Naive thymus-derived CD8-positive, alpha-beta T cell (primary cell): ENCODE data around the gene DNAJB13. TPM values are rescaled to one million over a fixed set of nuclear protein-coding genes. Genes with fewer than 3 reads are reported as not detected.
A peak's percentile ranks its signal among the peaks of the same experiment; 100 is the strongest.

Source experiments
- ATAC-seq, 2 donors: fragments of 150-1000 bp; cut with Tn5 transposase in 1 of 2; sonication (Bioruptor Pico), chemical (Tn5 transposase) in 1 of 2; 1 replicate in 1 of 2; 2 replicates in 1 of 2; pipeline ENCODE4 v1.10.0; 2021; ENCODE audit warnings: mild to moderate bottlenecking in 2 of 2, moderate library complexity in 2 of 2
- POLR2A ChIA-PET: fragments of 350-600 bp; sonication (Branson Sonifier 250); formaldehyde crosslinking; loops from one replicate; lab custom pipeline; 2021; ENCODE audit warnings: antibody characterized with exemption; lab: Charles Lee
- DNase-seq, 10 donors: peaks; one replicate each; pipeline versions ENCODE4 v3.0.0 to v3.0.0-alpha.2; 2020 to 2022
- H3K27ac Mint-ChIP-seq, 10 donors: one replicate each; pipeline ENCODE4 v1.8.0; 2020 to 2022; ENCODE audit warnings: mild to moderate bottlenecking in 10 of 10, mixed read lengths in 10 of 10, moderate library complexity in 4 of 10, inconsistent platforms in 1 of 10
- H3K27me3 Mint-ChIP-seq, 5 donors: one replicate each; pipeline ENCODE4 v1.8.0; 2021 to 2022; ENCODE audit warnings: mixed read lengths in 5 of 5
- H3K36me3 Mint-ChIP-seq, 3 donors: one replicate each; pipeline ENCODE4 v1.8.0; 2020 to 2022; ENCODE audit warnings: mixed read lengths in 3 of 3, mild to moderate bottlenecking in 2 of 3, inconsistent platforms in 1 of 3
- H3K4me1 Mint-ChIP-seq, 4 donors: one replicate each; pipeline ENCODE4 v1.8.0; 2021 to 2022; ENCODE audit warnings: mixed read lengths in 4 of 4
- H3K4me3 Mint-ChIP-seq, 10 donors: one replicate each; pipeline ENCODE4 v1.8.0; 2020 to 2022; ENCODE audit warnings: mild to moderate bottlenecking in 10 of 10, mixed read lengths in 10 of 10, moderate library complexity in 6 of 10, inconsistent platforms in 1 of 10
- H3K9me3 Mint-ChIP-seq, 9 donors: one replicate each; pipeline ENCODE4 v1.8.0; 2020 to 2022; ENCODE audit warnings: mixed read lengths in 9 of 9, mild to moderate bottlenecking in 3 of 9, inconsistent platforms in 1 of 9, moderate library complexity in 1 of 9
- polyA plus RNA-seq, 3 donors: library from polyadenylated mRNA; unstranded; fragments of 300-500 nt; fragmentation: Illumina TruSeq; gene quantifications; one replicate each; pipeline ENCODE4 v1.2.3, GENCODE V29; 2021
- total RNA-seq, 8 experiments: library from RNA in 2 of 8; stranded (reverse) in 2 of 8; gene quantifications; one replicate each; pipeline ENCODE4 v1.2.3 and lab custom pipeline; 2021 to 2026

The DNAJB13 gene
- total and polyA plus RNA-seq, 5 experiments from 2014 or later: 0.16 to 0.60 (median 0.46) TPM

DNA sequence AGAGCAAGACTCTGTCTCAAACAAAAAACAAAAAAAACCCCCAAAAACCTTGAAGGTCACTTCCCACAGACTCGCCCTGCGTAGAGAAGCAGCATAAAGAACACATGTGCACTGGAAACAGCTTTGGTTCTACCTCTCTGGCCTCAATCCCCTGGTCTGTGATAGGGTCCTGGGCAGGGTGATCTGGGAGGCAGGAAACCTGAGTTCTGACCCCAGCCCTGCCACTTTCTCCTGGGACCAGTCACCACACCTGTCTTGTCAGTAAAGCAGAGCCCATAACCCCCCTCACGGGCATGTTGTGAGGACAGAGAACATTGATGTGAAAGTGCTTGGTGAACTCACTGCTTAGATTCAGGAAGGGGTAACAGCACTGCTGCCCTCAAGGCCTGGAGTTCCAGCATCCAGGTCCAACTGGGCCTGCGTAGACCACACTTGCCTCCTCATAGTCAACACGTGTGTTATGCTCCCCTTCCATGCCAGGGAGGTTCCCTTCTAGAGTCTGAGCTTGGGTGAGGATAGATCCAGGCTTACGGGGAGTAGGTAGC lies 20.4 kb downstream of the DNAJB13 start:
- Mint-ChIP-seq H3K4me1 (peaks cover 56 to 92% (median 87%) of the 10 kb centered on the region in 4 donors), H3K27ac (peak overlapping the region; percentile 94 to 100 (median 98)), H3K36me3 (peaks cover 0 to 25% (median 17%) of the 10 kb centered on the region in 3 donors), H3K9me3 (no peaks in the 10 kb centered on the region), H3K4me3 (peak overlapping the region in 8 of 10 donors; percentile 2 to 95 (median 52)), H3K27me3 (no peaks in the 10 kb centered on the region)
- peak in 1 of 10 donors; percentile 37 for DNase-seq
- ATAC-seq: peak in 1 of 2 donors; percentile 3
- POLR2A ChIA-PET: interaction anchor here (0.8 to 24.6 kb wide), 7 partner anchors 11 to 118 kb away, joined by 3 to 1033 read pairs (median 81); partner anchors contain the start of genes UCP2 and UCP3

DNA sequence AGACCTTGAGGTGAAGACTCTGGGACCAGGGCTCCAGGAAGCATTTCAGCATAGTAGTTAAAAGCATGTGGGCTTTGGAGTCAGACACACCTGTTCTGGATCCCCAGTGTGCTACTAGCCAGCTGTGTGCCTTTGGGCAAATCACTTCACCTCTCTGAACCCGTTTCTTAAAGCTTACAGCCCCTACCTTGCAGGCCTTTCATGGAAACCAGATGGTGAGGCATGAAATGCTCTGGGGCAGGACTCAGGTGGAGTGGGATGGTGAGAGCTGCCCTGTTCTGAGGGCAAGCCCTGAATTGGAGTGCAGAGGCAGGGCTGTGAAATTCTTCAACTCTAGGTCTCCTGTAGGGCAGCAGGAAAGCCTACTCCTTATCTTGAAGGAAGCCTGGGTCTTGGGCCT lies 21.4 kb downstream of the DNAJB13 start:
- Mint-ChIP-seq H3K36me3 (peaks cover 0 to 35% (median 26%) of the 10 kb centered on the region in 3 donors), H3K4me1 (peaks cover 61 to 100% (median 97%) of the 10 kb centered on the region in 4 donors), H3K27ac (peak overlapping the region; percentile 94 to 100 (median 98)), H3K4me3 (peak overlapping the region in 5 of 10 donors; percentile 19 to 95 (median 26)), H3K9me3 (no peaks in the 10 kb centered on the region), H3K27me3 (no peaks in the 10 kb centered on the region)
- ATAC-seq (no peak), DNase-seq (peak in 1 of 10 donors; percentile 32)
- POLR2A ChIA-PET: interaction anchor here (1.1 to 24.6 kb wide), 7 partner anchors 8 to 199 kb away, joined by 3 to 1033 read pairs (median 81); partner anchors contain the start of genes C2CD3, PPME1, UCP2 and UCP3

DNA sequence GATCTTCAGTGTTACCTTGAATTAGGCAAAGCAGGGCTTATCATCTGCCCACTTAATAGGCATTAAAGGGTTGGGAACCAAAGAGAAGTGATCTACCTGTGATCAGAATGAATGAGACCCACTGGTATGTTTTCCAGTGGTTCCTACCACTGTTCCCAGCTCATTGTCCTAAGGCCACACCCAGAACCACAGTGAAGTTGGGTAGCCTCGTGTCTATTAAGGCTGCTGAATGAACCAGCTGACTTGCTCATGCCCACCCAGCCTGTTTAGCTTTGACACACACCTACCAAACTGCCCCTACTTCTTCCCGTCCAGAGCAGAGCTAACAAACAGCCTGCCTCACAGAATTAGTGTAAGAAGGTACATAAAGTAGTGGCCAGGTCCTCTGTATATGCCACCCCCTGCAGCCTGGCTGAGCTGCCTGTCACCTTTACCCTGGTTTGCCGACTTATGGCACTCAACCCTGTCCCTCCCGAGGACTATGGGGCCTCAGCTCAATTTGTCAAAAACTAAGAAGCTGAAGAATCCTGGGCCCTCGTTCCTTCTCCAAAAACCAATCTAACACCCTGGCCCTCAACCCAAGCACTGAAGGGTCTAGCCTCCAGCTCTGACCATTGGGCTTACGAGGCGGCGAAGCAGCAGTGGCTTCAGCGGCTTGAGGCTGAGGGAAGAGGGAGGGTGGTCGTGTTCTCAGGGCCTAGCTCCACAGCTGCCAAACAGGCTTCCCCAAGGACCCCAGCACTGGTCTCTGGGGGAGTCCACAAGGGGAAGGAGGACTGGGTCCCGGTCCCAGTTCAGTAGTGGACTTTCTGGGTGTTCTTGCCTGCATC lies 22.0 kb downstream of the DNAJB13 start:
- H3K36me3 Mint-ChIP-seq: peaks cover 0 to 41% (median 31%) of the 10 kb centered on the region in 3 donors
- ATAC-seq: peak in 1 of 2 donors; percentile 1
- POLR2A ChIA-PET: interaction anchor here (0.6 to 24.6 kb wide), 10 partner anchors 9 to 260 kb away, joined by 3 to 1033 read pairs (median 6); partner anchors contain the start of genes C2CD3, PPME1, UCP2 and UCP3
- H3K4me1 Mint-ChIP-seq: peaks cover 65 to 100% (median 98%) of the 10 kb centered on the region in 4 donors
- peak overlapping the region; percentile 94 to 100 (median 98) for H3K27ac Mint-ChIP-seq
- no peaks in the 10 kb centered on the region for H3K27me3 Mint-ChIP-seq
- no peaks in the 10 kb centered on the region for H3K9me3 Mint-ChIP-seq
- H3K4me3 Mint-ChIP-seq: peak overlapping the region; percentile 12 to 95 (median 57)
- no peak for DNase-seq

DNA sequence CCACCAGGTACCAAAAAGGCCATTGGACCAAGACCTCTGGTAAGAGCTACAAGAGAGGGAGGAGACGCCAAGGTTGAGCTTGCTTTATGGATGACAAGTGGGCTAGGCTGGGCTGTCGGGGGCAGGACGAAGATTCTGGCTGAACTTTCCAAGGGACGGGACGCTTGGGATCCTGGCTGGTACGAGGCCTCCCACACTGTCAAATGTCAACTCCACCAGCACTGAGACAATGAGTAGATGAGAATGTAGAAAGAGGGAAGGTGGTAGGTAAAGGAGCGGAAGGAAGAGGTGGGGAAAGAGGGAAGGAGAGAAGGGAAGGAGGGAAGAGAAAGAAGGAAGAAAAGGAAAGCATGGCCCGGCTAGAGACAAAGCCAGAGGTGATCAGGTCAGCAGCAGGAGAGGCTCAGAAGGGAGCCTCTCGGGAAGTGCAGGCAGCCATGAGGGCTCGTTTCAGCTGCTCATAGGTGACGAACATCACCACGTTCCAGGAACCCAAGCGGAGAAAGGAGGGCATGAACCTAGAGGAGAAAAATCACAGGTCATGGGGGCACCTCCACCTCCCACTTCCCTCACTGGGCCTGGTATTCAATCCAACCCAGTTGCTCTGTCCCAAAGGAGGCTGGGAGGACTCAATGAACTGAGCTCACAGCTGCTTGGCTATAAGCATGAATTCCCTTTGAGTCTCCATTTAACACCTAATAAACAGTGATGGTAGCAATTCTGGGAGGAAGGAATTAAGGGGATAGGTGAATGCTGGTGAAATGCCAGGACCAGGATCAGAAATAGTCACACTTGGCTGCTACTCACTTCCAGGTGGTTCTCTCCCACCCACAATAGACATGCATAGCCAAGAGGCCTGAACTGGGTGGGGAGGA lies 24.0 kb downstream of the DNAJB13 start:
- H3K4me1 Mint-ChIP-seq: peaks cover 58 to 98% (median 95%) of the 10 kb centered on the region in 4 donors

DNA sequence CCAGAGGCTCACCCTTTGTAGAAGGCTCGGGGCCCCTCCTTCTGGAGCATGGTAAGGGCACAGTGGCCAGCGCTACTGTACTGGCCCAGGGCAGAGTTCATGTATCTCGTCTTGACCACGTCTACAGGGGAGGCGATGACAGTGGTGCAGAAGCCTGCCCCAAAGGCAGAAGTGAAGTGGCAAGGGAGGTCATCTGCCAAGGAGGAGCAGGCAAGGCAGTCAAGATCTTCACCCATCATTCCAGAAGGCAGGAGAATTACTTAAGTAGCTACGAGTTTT lies 24.6 kb downstream of the DNAJB13 start:
- peaks cover 54 to 98% (median 95%) of the 10 kb centered on the region in 4 donors for H3K4me1 Mint-ChIP-seq
- POLR2A ChIA-PET: interaction anchor here (14.0 to 24.6 kb wide), 3 partner anchors 7 to 39 kb away, joined by 452 to 1033 read pairs (median 534); partner anchors contain the start of gene UCP3
- no peaks in the 10 kb centered on the region for H3K9me3 Mint-ChIP-seq
- DNase-seq (no peak), ATAC-seq (no peak)
- peaks cover 4 to 66% (median 52%) of the 10 kb centered on the region in 3 donors for H3K36me3 Mint-ChIP-seq
- peak overlapping the region; percentile 89 to 100 (median 98) for H3K27ac Mint-ChIP-seq
- H3K4me3 Mint-ChIP-seq: peak overlapping the region; percentile 24 to 95 (median 62)
- no peaks in the 10 kb centered on the region for H3K27me3 Mint-ChIP-seq

More for the DNA sequence above, 24.0 kb downstream of the DNAJB13 start:
- peak overlapping the region; percentile 94 to 100 (median 98) for H3K27ac Mint-ChIP-seq
- ATAC-seq (no peak), DNase-seq (no peak)
- H3K27me3 Mint-ChIP-seq: no peaks in the 10 kb centered on the region
- H3K9me3 Mint-ChIP-seq: no peaks in the 10 kb centered on the region
- H3K36me3 Mint-ChIP-seq: peaks cover 4 to 60% (median 46%) of the 10 kb centered on the region in 3 donors
- POLR2A ChIA-PET: interaction anchor here (1.2 to 24.6 kb wide), 6 partner anchors 6 to 196 kb away, joined by 4 to 1033 read pairs (median 493); partner anchors contain the start of genes C2CD3, PPME1, UCP2 and UCP3
- peak overlapping the region; percentile 60 to 95 (median 78) for H3K4me3 Mint-ChIP-seq

DNA sequence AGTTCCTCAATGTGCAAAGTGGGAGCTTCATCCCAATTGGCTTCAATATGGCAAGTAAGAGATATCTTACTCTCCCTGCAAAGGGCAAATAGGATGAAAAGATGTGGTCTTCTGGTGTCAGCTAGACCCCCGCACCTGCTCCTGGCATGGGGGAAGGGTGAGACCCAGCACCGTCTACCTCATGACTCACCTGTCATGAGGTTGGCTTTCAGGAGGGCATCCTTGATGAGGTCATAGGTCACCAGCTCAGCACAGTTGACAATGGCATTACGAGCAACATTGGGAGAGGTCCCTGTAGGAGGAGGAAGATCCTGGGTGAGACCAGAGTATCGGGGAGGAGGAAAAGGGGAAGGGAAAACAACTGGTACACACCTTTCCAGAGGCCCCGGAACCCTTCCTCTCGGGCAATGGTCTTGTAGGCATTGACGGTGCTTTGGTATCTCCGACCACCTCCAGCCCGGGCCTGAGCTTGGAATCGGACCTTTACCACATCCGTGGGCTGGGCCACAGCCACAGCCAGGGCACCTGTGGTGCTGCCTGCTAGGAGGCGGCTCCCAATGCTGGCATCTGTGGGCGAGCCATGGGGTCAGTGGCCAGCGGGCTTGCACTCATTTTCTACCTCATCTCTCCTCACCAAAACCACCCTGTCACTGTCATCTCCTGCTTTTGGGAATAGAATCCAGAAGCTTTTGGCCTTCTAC lies 25.8 kb downstream of the DNAJB13 start:
- DNase-seq (no peak), ATAC-seq (no peak)
- H3K4me3 Mint-ChIP-seq: peak overlapping the region; percentile 58 to 100 (median 72)
- no peaks in the 10 kb centered on the region for H3K27me3 Mint-ChIP-seq
- peak overlapping the region; percentile 87 to 100 (median 98) for H3K27ac Mint-ChIP-seq
- POLR2A ChIA-PET: interaction anchor here (14.0 to 24.6 kb wide), 3 partner anchors 8 to 37 kb away, joined by 452 to 1033 read pairs (median 534); partner anchors contain the start of gene UCP3
- peaks cover 52 to 97% (median 89%) of the 10 kb centered on the region in 4 donors for H3K4me1 Mint-ChIP-seq
- H3K36me3 Mint-ChIP-seq: peaks cover 16 to 78% (median 64%) of the 10 kb centered on the region in 3 donors
- no peaks in the 10 kb centered on the region for H3K9me3 Mint-ChIP-seq

DNA sequence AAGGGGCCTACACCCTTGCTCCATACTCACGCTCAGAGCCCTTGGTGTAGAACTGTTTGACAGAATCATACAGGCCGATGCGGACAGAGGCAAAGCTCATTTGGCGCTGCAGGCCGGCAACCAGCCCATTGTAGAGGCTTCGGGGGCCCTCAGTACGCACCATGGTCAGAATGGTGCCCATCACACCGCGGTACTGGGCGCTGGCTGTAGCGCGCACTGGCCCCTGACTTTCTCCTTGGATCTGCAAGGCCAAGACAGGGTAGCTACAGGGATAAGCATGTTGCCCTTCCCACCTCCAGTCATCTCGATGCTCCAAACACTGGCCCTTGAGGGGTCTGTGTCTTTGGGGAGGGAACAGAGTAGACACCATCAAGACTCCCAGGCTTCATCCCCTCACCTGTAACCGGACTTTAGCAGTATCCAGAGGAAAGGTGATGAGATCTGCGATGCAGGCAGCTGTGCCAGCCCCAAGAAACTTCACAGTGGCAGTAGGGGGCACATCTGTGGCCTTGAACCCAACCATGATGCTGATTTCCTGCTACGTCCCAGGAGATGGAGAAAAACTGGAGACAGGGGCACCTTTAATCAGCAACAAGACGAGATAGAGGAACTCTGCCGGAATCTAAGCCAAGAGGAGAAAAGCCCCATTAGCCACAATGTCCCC lies 27.2 kb downstream of the DNAJB13 start:
- Mint-ChIP-seq H3K27me3 (no peaks in the 10 kb centered on the region), H3K27ac (peak overlapping the region; percentile 96 to 100 (median 100)), H3K9me3 (peaks cover 0 to 2% (median 0%) of the 10 kb centered on the region in 9 donors), H3K36me3 (peaks cover 27 to 88% (median 69%) of the 10 kb centered on the region in 3 donors), H3K4me3 (peak overlapping the region; percentile 95 to 100 (median 99)), H3K4me1 (peaks cover 51 to 85% (median 77%) of the 10 kb centered on the region in 4 donors)
- no peak for DNase-seq
- no peak for ATAC-seq
- POLR2A ChIA-PET: interaction anchor here (14.0 to 24.6 kb wide), 3 partner anchors 9 to 36 kb away, joined by 452 to 1033 read pairs (median 534); partner anchors contain the start of gene UCP3

DNA sequence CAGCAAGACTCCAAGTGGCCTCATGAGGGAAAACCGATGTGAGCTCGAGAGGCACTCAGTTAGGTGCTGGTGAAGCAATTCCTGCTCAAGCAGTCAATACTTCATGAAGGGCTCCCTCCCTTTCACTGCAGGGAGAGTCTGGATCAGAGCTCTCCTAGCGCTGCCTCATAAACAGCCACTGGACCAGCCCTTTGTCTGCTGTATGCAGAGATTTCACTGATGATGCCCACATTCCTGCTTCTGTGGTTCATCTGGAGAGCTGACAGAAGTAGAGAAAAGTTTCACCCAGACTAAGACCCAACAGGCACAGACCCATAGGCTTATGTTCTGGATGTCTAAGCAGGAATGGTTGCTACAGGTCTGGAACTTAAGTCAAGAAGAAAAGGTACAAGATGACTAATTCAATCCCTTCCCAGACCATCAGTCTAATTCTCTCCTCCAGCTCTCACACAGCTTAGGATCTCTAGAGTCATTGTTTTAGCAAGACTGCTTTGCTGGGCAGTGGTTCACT lies 27.8 kb downstream of the DNAJB13 start:
- H3K9me3 Mint-ChIP-seq: peaks cover 0 to 2% (median 0%) of the 10 kb centered on the region in 9 donors
- peak overlapping the region; percentile 96 to 100 (median 100) for H3K27ac Mint-ChIP-seq
- H3K27me3 Mint-ChIP-seq: no peaks in the 10 kb centered on the region
- DNase-seq (no peak), ATAC-seq (no peak)
- peak overlapping the region; percentile 95 to 100 (median 99) for H3K4me3 Mint-ChIP-seq
- H3K36me3 Mint-ChIP-seq: peaks cover 28 to 89% (median 69%) of the 10 kb centered on the region in 3 donors
- POLR2A ChIA-PET: interaction anchor here (0.8 to 24.6 kb wide), 5 partner anchors 10 to 192 kb away, joined by 3 to 1033 read pairs (median 452); partner anchors contain the start of genes C2CD3, PPME1 and UCP3
- H3K4me1 Mint-ChIP-seq: peaks cover 54 to 82% (median 75%) of the 10 kb centered on the region in 4 donors

DNA sequence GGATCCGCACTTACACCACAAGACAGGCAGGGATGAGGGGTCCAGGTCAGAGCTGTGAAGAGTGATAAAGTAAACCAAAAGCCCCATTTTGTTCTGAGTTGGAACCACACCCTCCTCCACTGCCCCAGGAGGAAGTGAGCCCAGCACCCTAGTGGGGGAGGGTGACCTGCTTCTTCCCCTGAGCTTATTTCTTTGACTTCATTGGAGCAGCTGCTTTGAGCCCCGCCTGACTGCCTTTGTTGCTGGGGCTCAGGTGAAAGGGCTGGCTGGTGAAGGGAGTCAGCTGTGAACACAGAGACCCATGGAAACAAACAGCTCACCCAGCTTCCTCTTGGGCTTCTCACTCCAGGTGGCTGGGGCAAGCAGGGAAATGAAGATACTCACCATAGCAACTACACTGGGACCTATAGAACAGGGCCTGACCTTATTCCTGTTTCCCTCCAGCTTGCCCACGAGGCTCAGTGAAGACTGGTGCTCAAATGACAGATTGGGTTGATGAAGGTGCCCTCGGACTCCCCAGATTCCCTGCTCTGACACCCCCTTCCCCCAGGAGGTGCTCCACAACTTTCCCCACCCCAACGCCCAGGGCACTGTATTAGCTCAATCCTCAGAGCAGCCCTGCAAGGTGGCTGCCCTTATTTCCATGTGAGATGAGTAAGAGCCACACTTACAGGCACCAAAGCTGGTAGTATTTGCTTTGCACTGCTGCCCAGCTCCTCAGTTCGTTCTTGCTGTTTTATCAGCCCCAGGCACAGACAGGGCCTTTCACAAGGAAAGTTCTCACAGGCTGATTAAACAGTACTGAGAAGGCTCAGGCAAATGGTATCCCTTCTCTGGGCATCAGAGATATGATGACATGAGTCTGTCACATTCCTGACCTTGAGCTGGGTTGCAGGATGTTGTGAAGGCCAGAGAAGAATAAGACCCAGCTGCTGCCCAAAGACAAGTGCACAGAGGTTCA lies 29.5 kb downstream of the DNAJB13 start:
- Mint-ChIP-seq H3K27ac (peak overlapping the region; percentile 96 to 100 (median 100)), H3K4me1 (peaks cover 42 to 78% (median 67%) of the 10 kb centered on the region in 4 donors), H3K27me3 (no peaks in the 10 kb centered on the region), H3K4me3 (peak overlapping the region; percentile 95 to 100 (median 99)), H3K36me3 (peaks cover 28 to 74% (median 60%) of the 10 kb centered on the region in 3 donors), H3K9me3 (peaks cover 0 to 2% (median 0%) of the 10 kb centered on the region in 9 donors)
- ATAC-seq: peak; percentile 59 to 68
- DNase-seq: peak; percentile 56 to 96 (median 86)
- POLR2A ChIA-PET: interaction anchor here (0.8 to 24.6 kb wide), 13 partner anchors 8 to 614 kb away, joined by 3 to 1033 read pairs (median 4); partner anchors contain the start of genes C2CD3, PPME1 and UCP3
